GM19463 (cell line): ENCODE results near the gene ARMH4.
A peak's percentile ranks its signal among the peaks of the same experiment; 100 is the strongest.

ENCODE experiments used
- ATAC-seq: cut with Tn5 transposase; IDR thresholded peaks from one replicate; pipeline ENCODE4 v1.9.1; 2021; ENCODE audit warnings: mild to moderate bottlenecking, moderate library complexity; ENCODE audit not compliant: unreplicated experiment

Gene ARMH4, protein sequence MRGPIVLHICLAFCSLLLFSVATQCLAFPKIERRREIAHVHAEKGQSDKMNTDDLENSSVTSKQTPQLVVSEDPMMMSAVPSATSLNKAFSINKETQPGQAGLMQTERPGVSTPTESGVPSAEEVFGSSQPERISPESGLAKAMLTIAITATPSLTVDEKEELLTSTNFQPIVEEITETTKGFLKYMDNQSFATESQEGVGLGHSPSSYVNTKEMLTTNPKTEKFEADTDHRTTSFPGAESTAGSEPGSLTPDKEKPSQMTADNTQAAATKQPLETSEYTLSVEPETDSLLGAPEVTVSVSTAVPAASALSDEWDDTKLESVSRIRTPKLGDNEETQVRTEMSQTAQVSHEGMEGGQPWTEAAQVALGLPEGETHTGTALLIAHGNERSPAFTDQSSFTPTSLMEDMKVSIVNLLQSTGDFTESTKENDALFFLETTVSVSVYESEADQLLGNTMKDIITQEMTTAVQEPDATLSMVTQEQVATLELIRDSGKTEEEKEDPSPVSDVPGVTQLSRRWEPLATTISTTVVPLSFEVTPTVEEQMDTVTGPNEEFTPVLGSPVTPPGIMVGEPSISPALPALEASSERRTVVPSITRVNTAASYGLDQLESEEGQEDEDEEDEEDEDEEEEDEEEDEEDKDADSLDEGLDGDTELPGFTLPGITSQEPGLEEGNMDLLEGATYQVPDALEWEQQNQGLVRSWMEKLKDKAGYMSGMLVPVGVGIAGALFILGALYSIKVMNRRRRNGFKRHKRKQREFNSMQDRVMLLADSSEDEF

GRCh38 chr14:58152014-58152857 is at the start of gene ARMH4:
TSS of gene ARMH4 (minus strand) at chr14:58152213. CDS start at chr14:58139358, 12,855 bp downstream.
- peak; percentile 94 for ATAC-seq

DNA sequence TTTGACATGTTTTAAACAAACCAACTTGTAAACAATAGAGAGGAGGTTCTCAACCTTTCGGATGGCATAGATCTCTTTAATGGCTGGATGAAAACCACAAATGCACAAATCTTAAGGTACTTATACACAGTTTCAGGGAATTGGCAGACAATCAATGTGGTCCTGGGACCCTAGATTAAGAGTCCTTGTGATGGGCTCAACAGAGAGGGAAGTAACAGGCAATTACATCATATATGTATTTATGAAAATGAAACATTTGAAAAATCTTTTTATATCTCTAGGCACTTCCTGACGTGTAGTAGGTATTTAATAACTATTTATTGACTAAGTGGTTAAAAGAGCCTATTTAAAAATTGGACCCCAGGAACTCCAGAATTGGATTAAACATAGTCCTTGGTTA is 48.8 kb upstream of the ARMH4 start:
- ATAC-seq, result no peak

- ATAC-seq, result peak; percentile 2
Observed at GRCh38 chr14:58200480-58200841, 48.4 kb upstream of the ARMH4 start.

- ATAC-seq, result peak; percentile 88
Observed at GRCh38 chr14:58199726-58200479, 47.9 kb upstream of the ARMH4 start, which contains the start of gene ACTR10. TSS of gene ACTR10 (plus strand) at chr14:58200149. CDS start at chr14:58200218, 69 bp downstream.

DNA sequence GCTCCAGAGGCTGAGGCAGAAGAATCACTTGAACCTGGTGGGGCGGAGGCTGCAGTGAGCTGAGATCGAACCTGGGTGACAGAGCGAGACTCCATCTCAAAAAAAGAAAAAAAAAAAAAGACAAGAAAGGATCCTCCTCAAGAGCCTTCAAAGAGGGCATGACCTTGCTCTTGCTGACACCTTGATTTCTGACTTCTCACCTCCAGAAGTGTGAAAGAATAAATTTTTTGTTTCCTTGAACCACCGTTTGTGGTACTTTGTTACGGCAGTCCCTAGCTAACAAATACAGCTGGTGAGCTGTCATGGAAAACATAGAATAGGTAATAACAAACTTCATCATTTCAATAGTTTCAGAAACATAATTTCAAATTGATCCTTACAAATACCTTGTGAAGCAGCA is 46.1 kb upstream of the ARMH4 start:
- no peak for ATAC-seq

DNA sequence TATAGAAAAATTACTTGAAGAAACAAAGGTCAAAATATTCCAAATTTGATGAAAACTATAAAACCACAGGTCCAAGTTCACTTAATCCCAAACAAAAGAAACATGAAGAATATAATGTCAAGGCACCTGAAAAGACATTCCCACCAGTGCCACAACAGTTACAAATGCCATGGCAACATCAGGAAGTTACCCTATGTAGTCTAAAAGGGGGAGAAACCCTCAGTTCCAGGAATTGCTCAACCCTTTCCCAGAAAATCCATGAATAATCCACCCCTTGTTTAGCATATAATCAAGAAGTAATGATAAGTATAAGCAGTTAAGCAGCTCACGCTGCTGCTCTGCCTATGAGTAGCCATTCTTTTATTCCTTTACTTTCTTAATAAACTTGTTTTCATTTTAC is 44.2 kb upstream of the ARMH4 start:
- no peak for ATAC-seq

GRCh38 chr14:58193542-58193941 is 41.5 kb upstream of the ARMH4 start:
- ATAC-seq, result no peak

- ATAC-seq, result no peak
Observed at GRCh38 chr14:58191763-58192601, 40.0 kb upstream of the ARMH4 start.

DNA sequence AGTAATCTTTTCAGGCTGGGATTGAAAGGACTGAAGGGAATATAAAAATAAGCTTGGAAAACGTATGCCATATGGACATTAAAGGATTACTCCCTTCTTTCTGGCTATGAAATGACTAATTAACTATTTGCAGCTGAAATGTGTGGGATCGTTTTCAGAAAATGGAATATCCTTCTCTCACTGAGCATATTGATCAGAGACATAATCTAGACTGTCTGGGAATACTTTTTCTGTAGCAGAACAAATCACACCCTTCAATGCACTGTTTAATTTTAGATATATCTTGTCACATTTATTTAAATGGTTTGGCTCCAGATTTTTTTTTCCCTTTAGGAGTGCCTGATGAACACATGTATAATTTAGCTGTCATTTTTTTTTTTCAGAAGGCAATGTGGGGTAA is 37.2 kb upstream of the ARMH4 start:
- no peak for ATAC-seq

DNA sequence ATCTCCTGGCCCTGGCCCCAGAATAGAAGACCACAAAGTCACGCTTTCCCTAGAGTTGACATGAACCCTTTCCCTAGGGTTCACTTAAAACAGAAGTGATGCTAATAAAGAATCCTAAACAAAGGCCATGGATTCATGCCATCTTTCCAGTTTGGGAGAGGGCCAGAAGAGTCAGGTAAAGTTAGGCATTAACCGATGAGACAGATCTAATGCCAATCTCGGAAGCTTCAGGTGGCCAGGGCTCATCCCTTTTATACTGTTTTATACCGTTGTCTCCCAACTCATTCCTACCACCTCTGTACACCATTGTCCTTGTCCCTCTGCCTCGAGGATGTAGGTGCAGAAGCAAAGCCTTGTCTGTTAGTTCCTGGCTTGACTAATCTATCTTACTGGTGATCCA is 25.1 kb upstream of the ARMH4 start:
- ATAC-seq, result no peak

- ATAC-seq, result peak; percentile 97
Observed at GRCh38 chr14:58171090-58171489, 19.1 kb upstream of the ARMH4 start.

- ATAC-seq, result no peak
Observed at GRCh38 chr14:58167891-58168290, 15.9 kb upstream of the ARMH4 start.

- ATAC-seq, result no peak
Observed at GRCh38 chr14:58167057-58167456, 15.0 kb upstream of the ARMH4 start.

DNA sequence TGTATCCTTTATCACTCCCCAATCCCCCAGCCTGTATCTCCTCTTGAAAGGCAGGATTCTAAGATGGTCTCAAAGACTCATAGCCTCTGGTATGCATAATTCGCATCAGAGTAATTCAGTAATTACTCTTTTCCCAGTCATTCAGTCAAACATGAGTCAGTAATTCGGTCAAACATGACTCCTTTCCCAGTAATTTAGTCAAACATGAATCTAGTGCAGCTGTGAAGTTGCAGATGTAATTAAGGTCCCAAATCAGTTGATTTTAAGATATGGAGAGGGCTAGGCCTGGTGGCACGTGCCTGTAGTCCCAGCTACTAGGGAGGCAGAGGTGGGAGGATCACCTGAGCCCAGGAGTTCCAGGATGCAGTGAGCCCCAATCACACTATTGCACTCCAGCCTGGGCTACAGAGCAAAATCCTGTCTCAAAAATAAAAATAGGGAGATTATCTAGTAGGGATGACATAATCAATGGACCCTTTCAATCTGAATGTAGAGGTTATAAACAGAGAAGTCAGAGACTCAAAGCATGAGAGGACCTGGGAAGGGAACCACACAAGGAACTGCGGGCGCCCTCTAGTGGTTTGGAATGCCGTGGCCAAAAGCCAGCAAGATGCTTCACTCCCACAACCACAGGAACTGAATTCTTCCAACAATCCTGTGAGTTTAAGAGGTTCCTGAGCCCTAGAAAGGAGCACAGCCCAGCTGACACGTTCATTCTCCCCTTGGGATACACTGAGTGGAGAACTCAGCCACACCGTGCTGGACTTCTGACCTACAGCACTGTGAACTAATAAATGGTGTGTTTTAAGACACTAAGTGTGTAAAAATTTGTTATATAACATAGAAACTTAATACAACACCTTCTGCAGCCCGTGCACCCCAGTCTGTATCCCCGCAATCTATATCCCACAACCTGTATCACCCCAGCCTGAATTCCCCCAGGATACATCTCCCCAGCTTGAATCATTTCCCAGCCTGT is 14.3 kb upstream of the ARMH4 start:
- ATAC-seq, result no peak

DNA sequence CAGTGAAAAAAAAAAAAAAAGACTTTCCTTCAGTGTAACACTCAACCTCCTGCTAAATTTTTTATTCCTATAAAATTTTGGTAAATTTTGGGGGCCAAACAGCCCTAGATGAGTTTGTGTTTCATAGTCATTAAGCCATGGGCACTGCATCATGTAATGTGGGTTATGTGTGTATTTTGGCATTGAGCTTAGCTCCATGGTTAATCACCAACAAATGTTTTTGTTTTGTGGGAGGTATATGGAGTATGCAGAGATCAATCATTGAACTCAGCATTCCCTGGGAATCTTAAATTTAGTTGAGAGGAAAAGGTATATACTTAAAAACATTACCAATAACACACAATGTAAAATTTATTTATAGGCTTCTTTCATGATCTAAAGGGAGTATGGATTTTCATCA is 8.5 kb upstream of the ARMH4 start:
- no peak for ATAC-seq

DNA sequence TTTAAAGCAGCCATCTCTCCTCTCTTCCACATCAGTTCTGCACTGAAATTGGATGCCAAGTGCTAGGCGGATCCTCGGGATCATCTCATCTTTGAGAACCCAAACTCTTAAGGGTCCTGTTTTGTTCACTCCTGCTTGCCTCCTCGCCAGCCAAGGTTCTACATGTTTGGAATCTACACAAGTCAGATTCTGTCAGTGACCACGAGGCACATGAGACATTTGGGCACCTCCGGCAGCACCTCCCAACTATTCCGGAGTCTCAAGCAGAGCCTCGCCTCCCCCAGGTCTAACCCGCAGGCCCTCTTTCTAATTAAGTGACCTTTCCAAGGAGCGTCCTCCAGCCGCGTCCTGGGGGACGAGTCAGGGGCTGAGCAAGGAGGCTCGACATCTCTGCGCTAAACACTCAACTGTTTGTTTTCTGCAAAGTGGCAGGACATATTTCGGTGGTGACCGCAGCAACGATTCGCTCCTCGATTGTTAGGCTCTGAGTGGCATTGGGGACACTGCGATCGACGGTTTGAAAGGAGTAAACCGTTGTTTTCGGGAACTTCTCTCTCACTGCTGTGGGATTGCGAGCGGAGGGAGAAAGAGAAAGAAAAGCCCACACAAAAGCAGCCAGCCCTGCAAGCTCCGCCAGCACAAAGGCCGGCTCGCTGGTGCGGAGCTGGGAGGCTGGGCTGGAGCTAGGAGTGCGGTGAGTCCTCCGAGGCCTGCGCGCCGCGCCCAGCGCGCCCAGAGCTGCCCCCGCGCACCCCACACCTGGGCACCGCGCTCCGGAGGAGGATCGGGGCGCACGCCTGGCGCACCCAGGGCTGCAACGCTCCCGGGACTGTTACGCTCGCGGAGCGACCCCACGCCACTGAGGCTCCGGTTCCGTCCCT is 640 bp downstream of the ARMH4 start:
- no peak for ATAC-seq

GRCh38 chr14:58150243-58150805 is 1.7 kb downstream of the ARMH4 start:
- ATAC-seq, result no peak
